Peyer's patch (tissue), 4 donors: ENCODE data around the gene LUC7L2. TPM values are rescaled to one million over a fixed set of nuclear protein-coding genes. Genes with fewer than 3 reads are reported as not detected.

ENCODE experiments used
- DNase-seq, 3 donors: peaks; one replicate each; pipeline ENCODE4 v3.0.0-alpha.2; 2017 to 2019
- H3K27ac ChIP-seq, 4 donors: fragments of 200-600 bp; sonication (generic); one replicate each; pipeline ENCODE4 v1.5.1; 2016 to 2019
- H3K27me3 ChIP-seq, 2 donors: fragments of 200-600 bp; sonication (generic); one replicate each; pipeline ENCODE4 v1.5.1; 2019
- H3K36me3 ChIP-seq, 3 donors: fragments of 200-600 bp; sonication (generic); one replicate each; pipeline ENCODE4 v1.5.1; 2016 to 2019
- H3K4me1 ChIP-seq, 4 donors: fragments of 200-600 bp; sonication (generic); one replicate each; pipeline ENCODE4 v1.5.1; 2016 to 2019
- H3K4me3 ChIP-seq, 4 donors: fragments of 200-600 bp; sonication (generic); 1 replicate in 3 of 4; 2 replicates in 1 of 4; pipeline ENCODE4 v1.5.1; 2016 to 2019; ENCODE audit warnings: mild to moderate bottlenecking in 1 of 4
- H3K9me3 ChIP-seq, 4 donors: fragments of 200-600 bp; sonication (generic); one replicate each; pipeline ENCODE4 v1.5.1; 2016 to 2019; ENCODE audit warnings: mild to moderate bottlenecking in 1 of 4
- CTCF ChIP-seq, 6 experiments: fragments of 450-650 bp in 4 of 6; fragments of 200-600 bp in 2 of 6; sonication (generic) in 1 of 6; IDR thresholded peaks; one replicate each; pipeline ENCODE4 v1.5.1; 2017 to 2019; ENCODE audit warnings: antibody characterized with exemption in 6 of 6, mild to moderate bottlenecking in 3 of 6, moderate library complexity in 1 of 6
- POLR2A ChIP-seq, 2 donors: fragments of 450-650 bp; IDR thresholded peaks; one replicate each; pipeline ENCODE4 v1.5.1; 2017; ENCODE audit warnings: antibody characterized with exemption in 2 of 2, mild to moderate bottlenecking in 2 of 2, moderate library complexity in 2 of 2
- total RNA-seq, 4 donors: library from RNA; depleted of rRNA; stranded (reverse); fragments of >200 nt; gene quantifications; one replicate each; pipeline ENCODE4 v1.1.0, GENCODE V29; 2016

LUC7L2 gene
- total RNA-seq, 4 donors from 2014 or later = 57.6 to 182 (median 74.4) TPM

GRCh38 chr7:139362981-139363380 is 3.3 kb downstream of the LUC7L2 start:
- peaks cover 0 to 5% (median 0%) of the 10 kb centered on the region in 3 donors for H3K36me3 ChIP-seq
- no peak overlapping the region for H3K4me3 ChIP-seq
- peaks cover 0 to 29% (median 9%) of the 10 kb centered on the region in 4 donors for H3K4me1 ChIP-seq
- no peak overlapping the region for H3K27ac ChIP-seq
- no peak for DNase-seq
- TF ChIP-seq POLR2A (IDR thresholded peaks at IDR 0.05) (no peak), CTCF (IDR thresholded peaks at IDR 0.05) (no peak)
- no peaks in the 10 kb centered on the region for H3K9me3 ChIP-seq
- no peaks in the 10 kb centered on the region for H3K27me3 ChIP-seq

DNA sequence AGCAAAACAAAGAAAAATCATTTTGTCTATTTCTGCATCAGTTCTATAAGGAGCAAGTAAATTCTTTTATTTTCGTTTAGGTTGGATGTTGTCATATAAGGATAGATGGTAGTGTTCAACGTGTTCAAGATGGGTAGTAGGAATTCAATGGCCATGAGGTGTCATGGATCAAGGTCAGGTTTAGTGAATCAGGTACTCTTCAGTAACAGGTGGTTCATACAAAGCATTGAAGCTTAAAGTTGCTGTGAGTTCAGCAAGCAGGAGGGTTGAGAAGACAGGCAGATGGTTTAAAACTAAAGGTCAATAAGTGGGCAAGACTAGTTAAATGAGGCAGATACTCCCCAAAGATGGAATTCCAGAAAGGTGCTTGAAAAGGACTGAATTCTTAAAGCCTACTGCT is 5.6 kb downstream of the LUC7L2 start:
- no peak for DNase-seq
- no peak overlapping the region for H3K27ac ChIP-seq
- TF ChIP-seq POLR2A (IDR thresholded peaks at IDR 0.05) = no peak
- H3K27me3 ChIP-seq = no peaks in the 10 kb centered on the region
- no peak overlapping the region for H3K4me3 ChIP-seq
- H3K36me3 ChIP-seq = peaks cover 0 to 5% (median 0%) of the 10 kb centered on the region in 3 donors
- H3K4me1 ChIP-seq = peaks cover 0 to 25% (median 9%) of the 10 kb centered on the region in 4 donors
- H3K9me3 ChIP-seq = no peaks in the 10 kb centered on the region

DNA sequence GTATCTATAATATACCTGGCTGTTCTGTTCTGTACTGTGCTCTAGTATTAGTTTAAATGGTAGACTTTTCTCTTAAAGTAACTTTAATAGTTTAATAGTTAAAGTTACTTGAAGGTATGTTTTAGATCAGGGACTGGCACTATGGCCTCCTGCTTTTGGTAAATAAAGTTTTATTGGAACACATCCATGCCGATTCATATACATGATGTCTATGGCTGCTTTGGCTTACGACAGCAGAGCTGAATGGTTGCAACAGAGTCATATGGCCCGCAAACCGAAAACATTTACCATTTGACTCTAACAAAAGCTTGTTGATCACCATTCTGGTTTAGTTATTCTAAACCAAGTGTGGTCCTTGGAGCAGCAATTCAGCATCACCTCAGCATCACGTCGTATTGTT is 6.7 kb downstream of the LUC7L2 start:
- no peaks in the 10 kb centered on the region for H3K9me3 ChIP-seq
- H3K4me3 ChIP-seq = no peak overlapping the region
- TF ChIP-seq POLR2A (IDR thresholded peaks at IDR 0.05) (no peak), CTCF (IDR thresholded peaks at IDR 0.05) (no peak)
- H3K4me1 ChIP-seq = peaks cover 0 to 23% (median 10%) of the 10 kb centered on the region in 4 donors
- no peaks in the 10 kb centered on the region for H3K27me3 ChIP-seq
- peaks cover 0 to 5% (median 0%) of the 10 kb centered on the region in 3 donors for H3K36me3 ChIP-seq
- no peak overlapping the region for H3K27ac ChIP-seq
- no peak for DNase-seq

DNA sequence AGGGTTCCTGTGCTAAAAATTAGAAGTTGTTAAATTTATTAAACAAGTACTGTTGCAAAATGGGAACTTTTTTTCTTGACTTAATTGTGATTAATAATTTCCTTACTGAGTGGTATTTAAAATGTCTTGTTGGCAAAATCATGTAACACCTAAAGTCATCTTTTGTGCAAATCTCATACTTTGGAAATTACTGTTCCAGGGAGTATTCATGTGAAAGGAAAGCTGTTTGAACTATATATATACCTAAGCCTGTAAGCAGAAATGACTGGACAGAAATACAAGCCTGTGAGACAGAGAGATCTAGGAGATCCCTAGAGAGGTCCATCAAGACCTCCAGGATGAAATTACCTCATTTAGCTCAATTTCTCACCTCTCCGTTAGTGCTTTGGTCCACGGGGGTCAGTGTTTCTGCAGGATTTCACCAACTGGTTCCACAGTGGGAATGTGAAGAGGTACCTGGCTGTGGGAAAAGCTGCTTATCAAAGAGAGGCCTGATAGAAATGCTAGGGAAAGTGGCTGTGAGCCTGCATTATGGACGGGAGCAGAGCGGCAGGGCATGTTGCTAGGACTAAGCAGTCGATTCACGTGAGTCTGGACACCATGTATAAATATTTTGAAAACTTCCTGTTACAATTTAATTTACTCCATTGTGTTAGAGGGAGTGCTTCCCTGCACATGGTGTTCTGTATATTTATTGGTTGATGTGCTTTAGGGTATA is 7.9 kb downstream of the LUC7L2 start:
- H3K4me3 ChIP-seq = no peak overlapping the region
- DNase-seq = no peak
- no peak for TF ChIP-seq CTCF (IDR thresholded peaks at IDR 0.05)
- TF ChIP-seq POLR2A (IDR thresholded peaks at IDR 0.05) = no peak
- H3K27me3 ChIP-seq = no peaks in the 10 kb centered on the region
- peaks cover 0 to 5% (median 0%) of the 10 kb centered on the region in 3 donors for H3K36me3 ChIP-seq
- no peak overlapping the region for H3K27ac ChIP-seq
- no peaks in the 10 kb centered on the region for H3K9me3 ChIP-seq
- H3K4me1 ChIP-seq = peaks cover 0 to 11% (median 3%) of the 10 kb centered on the region in 4 donors

- no peak for TF ChIP-seq CTCF (IDR thresholded peaks at IDR 0.05)
- no peak for TF ChIP-seq POLR2A (IDR thresholded peaks at IDR 0.05)
These were observed 10.7 kb downstream of the LUC7L2 start for GRCh38 chr7:139370301-139370942.

GRCh38 chr7:139370943-139371313 is 11.2 kb downstream of the LUC7L2 start:
- no peaks in the 10 kb centered on the region for H3K9me3 ChIP-seq
- TF ChIP-seq POLR2A (IDR thresholded peaks at IDR 0.05) (no peak), CTCF (IDR thresholded peaks at IDR 0.05) (no peak)
- DNase-seq = no peak
- no peak overlapping the region for H3K27ac ChIP-seq
- peaks cover 0 to 5% (median 2%) of the 10 kb centered on the region in 4 donors for H3K4me1 ChIP-seq
- H3K4me3 ChIP-seq = no peak overlapping the region
- no peaks in the 10 kb centered on the region for H3K36me3 ChIP-seq
- H3K27me3 ChIP-seq = no peaks in the 10 kb centered on the region

More at GRCh38 chr7:139370301-139370942, 10.7 kb downstream of the LUC7L2 start:
- Histone ChIP-seq H3K36me3 (no peaks in the 10 kb centered on the region), H3K9me3 (no peaks in the 10 kb centered on the region), H3K27me3 (no peaks in the 10 kb centered on the region), H3K27ac (no peak overlapping the region), H3K4me1 (peaks cover 0 to 5% (median 2%) of the 10 kb centered on the region in 4 donors), H3K4me3 (no peak overlapping the region)
- DNase-seq = no peak
